Measurements from ENCODE around the gene SLC16A7.

Gene SLC16A7

GRCh38 chr12:59823567-59823966, 227.7 kb downstream of the SLC16A7 start (continued):
- TF ChIP-seq POU6F1 (CRISPR knock-in tag; IDR thresholded peaks at IDR 0.05; ENCODE audit: borderline replicate concordance, low read depth): no peak

GRCh38 chr12:59827767-59828166, 231.9 kb downstream of the SLC16A7 start:
- TF ChIP-seq ZNF8 (CRISPR knock-in tag; IDR thresholded peaks at IDR 0.05) (no peak), ESRRG (CRISPR knock-in tag; IDR thresholded peaks at IDR 0.05) (no peak), TSHZ2 (CRISPR knock-in tag; IDR thresholded peaks at IDR 0.05) (no peak), BACH2 (CRISPR knock-in tag; IDR thresholded peaks at IDR 0.05; ENCODE audit: borderline replicate concordance) (no peak), ZFP3 (CRISPR knock-in tag; IDR thresholded peaks at IDR 0.05) (no peak), CSDC2 (CRISPR knock-in tag; IDR thresholded peaks at IDR 0.05) (no peak), GLIS3 (CRISPR knock-in tag; IDR thresholded peaks at IDR 0.05) (no peak), SNAI2 (CRISPR knock-in tag; IDR thresholded peaks at IDR 0.05) (no peak), RARB (CRISPR knock-in tag; IDR thresholded peaks at IDR 0.05) (no peak)
- ATAC-seq: no peak

GRCh38 chr12:59828521-59828920, 232.7 kb downstream of the SLC16A7 start:
- ATAC-seq: no peak
- TF ChIP-seq ESRRG (CRISPR knock-in tag; IDR thresholded peaks at IDR 0.05) (no peak), TOX (CRISPR knock-in tag; IDR thresholded peaks at IDR 0.05; ENCODE audit: borderline replicate concordance) (no peak), ZFP3 (CRISPR knock-in tag; IDR thresholded peaks at IDR 0.05) (no peak), PPARA (CRISPR knock-in tag; IDR thresholded peaks at IDR 0.05; ENCODE audit: borderline replicate concordance) (no peak), BACH2 (CRISPR knock-in tag; IDR thresholded peaks at IDR 0.05; ENCODE audit: borderline replicate concordance) (no peak), GLIS3 (CRISPR knock-in tag; IDR thresholded peaks at IDR 0.05) (no peak), ZNF70 (CRISPR knock-in tag; IDR thresholded peaks at IDR 0.05) (no peak), ZNF565 (CRISPR knock-in tag; conservative IDR thresholded peaks at IDR 0.05; ENCODE audit: low read depth) (no peak), OSR1 (CRISPR knock-in tag; IDR thresholded peaks at IDR 0.05) (no peak), POU6F1 (CRISPR knock-in tag; IDR thresholded peaks at IDR 0.05; ENCODE audit: borderline replicate concordance, low read depth) (no peak), RARB (CRISPR knock-in tag; IDR thresholded peaks at IDR 0.05) (no peak), CREB5 (CRISPR knock-in tag; IDR thresholded peaks at IDR 0.05; ENCODE audit: low read depth) (no peak), CSDC2 (CRISPR knock-in tag; IDR thresholded peaks at IDR 0.05) (no peak), ZFP30 (CRISPR knock-in tag; IDR thresholded peaks at IDR 0.05) (no peak), PATZ1 (CRISPR knock-in tag; IDR thresholded peaks at IDR 0.05; ENCODE audit: borderline replicate concordance) (no peak), ZC3H10 (CRISPR knock-in tag; IDR thresholded peaks at IDR 0.05) (no peak)

- TF ChIP-seq TCF4 (CRISPR knock-in tag; IDR thresholded peaks at IDR 0.05; ENCODE audit: borderline replicate concordance) (no peak), ZFP3 (CRISPR knock-in tag; IDR thresholded peaks at IDR 0.05) (no peak), CSDC2 (CRISPR knock-in tag; IDR thresholded peaks at IDR 0.05) (no peak), ZNF565 (CRISPR knock-in tag; conservative IDR thresholded peaks at IDR 0.05; ENCODE audit: low read depth) (no peak), ZNF8 (CRISPR knock-in tag; IDR thresholded peaks at IDR 0.05) (no peak), CSRNP3 (CRISPR knock-in tag; IDR thresholded peaks at IDR 0.05) (no peak), TSHZ2 (CRISPR knock-in tag; IDR thresholded peaks at IDR 0.05) (no peak)
- no peak for ATAC-seq
These were observed 237.6 kb downstream of the SLC16A7 start for GRCh38 chr12:59833408-59833807.
